ENCODE results near the gene ZBTB17. TPM values are rescaled to one million over a fixed set of nuclear protein-coding genes. Genes with fewer than 3 reads are reported as not detected.

Gene ZBTB17
- total and polyA plus RNA-seq, 2 of the 4 experiments (the other 2 are of a cell fraction), result 26.3 to 58.2 TPM

DNA sequence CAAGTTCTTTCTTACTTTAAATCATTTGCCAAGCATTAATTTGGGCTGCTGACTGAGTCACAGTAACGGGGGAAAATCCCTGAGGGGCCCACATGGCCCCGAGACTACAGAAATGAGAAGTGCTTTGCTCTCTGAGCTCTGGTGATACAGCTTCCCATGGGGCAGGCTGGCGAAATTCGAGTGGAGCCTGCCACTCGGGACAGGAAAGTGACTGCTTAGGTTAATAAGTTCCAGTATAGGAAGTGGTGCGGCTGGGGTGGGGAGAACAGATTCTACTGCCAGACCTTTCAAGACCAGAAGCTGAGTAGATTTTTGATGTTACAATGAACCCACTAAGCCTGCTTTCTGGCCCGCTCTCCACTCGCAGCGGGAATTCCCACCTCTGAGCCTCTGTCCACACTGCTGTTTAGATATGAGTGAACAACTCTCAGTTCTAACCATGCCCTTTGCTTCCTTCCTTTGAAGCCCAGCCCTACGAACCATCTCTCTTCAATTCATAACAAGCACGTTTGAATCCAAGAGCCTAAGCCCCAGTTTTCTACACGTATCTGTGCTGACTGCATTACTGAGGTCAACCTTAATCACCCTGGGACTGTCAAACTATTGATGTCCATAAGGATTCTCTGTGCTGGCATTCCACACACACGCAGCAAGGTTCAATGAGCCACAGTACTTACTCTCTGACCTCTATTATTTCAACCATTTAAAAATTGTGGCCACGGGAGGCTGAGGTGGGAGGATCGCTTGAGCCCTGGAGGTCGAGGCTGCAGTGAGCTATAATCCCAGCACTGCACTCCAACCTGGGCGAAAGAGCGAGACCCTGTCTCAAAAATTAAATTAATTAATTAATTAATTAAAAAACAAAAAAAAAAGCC lies 9.6 kb downstream of the ZBTB17 start:
- Histone ChIP-seq H3K9ac (ENCODE audit: low read depth, low read length) (peak overlapping the region; percentile 40; the same call in 1 of the 2 replicates), H3K23ac (ENCODE audit: low read depth, low read length) (peak overlapping the region; percentile 96), H2BK5ac (ENCODE audit: low read depth, low read length, poor library complexity, severe bottlenecking) (peak overlapping the region; percentile 52), H3K27ac (ENCODE audit: insufficient read depth, low read length) (peak overlapping the region; percentile 21), H3K9me3 (ENCODE audit: control insufficient read depth, insufficient read depth, low read length) (no peaks in the 10 kb centered on the region), H2BK20ac (ENCODE audit: low read depth, low read length) (peak overlapping the region; percentile 35), H2AK9ac (replicated peaks; ENCODE audit: low read depth, low read length, poor library complexity) (peak overlapping the region; percentile 70), H3K14ac (replicated peaks; ENCODE audit: low read depth, low read length) (peak overlapping the region; percentile 92), H4K20me1 (ENCODE audit: insufficient read depth, low read length) (peaks cover 15% of the 10 kb centered on the region; the same call in 1 of the 2 replicates), H3K4me3 (ENCODE audit: insufficient read depth, low read depth, low read length) (no peak overlapping the region), H3K4me1 (ENCODE audit: control insufficient read depth, insufficient read depth, low read length) (peaks cover 15% of the 10 kb centered on the region), H2AFZ (replicated peaks; ENCODE audit: low read length, poor library complexity) (no peak overlapping the region), H3K27me3 (ENCODE audit: control insufficient read depth, insufficient read depth, low read length) (no peaks in the 10 kb centered on the region), H2BK15ac (ENCODE audit: low read depth, low read length) (peak overlapping the region; percentile 48; the same call in 2 of the 3 replicates), H3K36me3 (ENCODE audit: control insufficient read depth, insufficient read depth, low read length) (peaks cover 19% of the 10 kb centered on the region), H4K91ac (ENCODE audit: insufficient read depth, low read depth, low read length) (peak overlapping the region; percentile 81), H2BK120ac (ENCODE audit: low read depth, low read length) (peak overlapping the region; percentile 35), H3K56ac (ENCODE audit: extremely low read depth, insufficient read depth, low read length) (peak overlapping the region; percentile 62), H4K5ac (ENCODE audit: low read depth, low read length) (peak overlapping the region; percentile 22; the same call in 1 of the 2 replicates), H4K8ac (ENCODE audit: low read depth in 2 of 2, low read length in 2 of 2) (peak overlapping the region; percentile 57 to 71), H3K18ac (ENCODE audit: low read depth, low read length) (peak overlapping the region; percentile 7; the same call in 1 of the 2 replicates), H3K9me1 (ENCODE audit: insufficient read depth, low read length) (peaks cover 23% of the 10 kb centered on the region), H2AK5ac (ENCODE audit: low read depth, low read length) (peak overlapping the region; percentile 83), H3K4ac (ENCODE audit: low read depth, low read length) (peak overlapping the region; percentile 64), H3K4me2 (ENCODE audit: low read depth, low read length) (peak overlapping the region; percentile 76), H3K79me1 (ENCODE audit: low read depth in 1 of 2, low read length in 2 of 2) (peaks cover 43 to 81% of the 10 kb centered on the region in 2 experiments)
- TF ChIP-seq NFE2L2 (IDR thresholded peaks at IDR 0.05; ENCODE audit: low read depth, low read length) (no peak), FOS (IDR thresholded peaks at IDR 0.05; ENCODE audit: low read depth, low read length) (peak; percentile 31; the same call in 1 of the 2 replicates), POLR2A (IDR thresholded peaks at IDR 0.05; ENCODE audit: low read depth, low read length) (no peak), MAZ (IDR thresholded peaks at IDR 0.05; ENCODE audit: borderline replicate concordance, low read depth, low read length) (no peak)
- TF ChIP-seq, protein P1, sequence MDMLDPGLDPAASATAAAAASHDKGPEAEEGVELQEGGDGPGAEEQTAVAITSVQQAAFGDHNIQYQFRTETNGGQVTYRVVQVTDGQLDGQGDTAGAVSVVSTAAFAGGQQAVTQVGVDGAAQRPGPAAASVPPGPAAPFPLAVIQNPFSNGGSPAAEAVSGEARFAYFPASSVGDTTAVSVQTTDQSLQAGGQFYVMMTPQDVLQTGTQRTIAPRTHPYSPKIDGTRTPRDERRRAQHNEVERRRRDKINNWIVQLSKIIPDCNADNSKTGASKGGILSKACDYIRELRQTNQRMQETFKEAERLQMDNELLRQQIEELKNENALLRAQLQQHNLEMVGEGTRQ (IDR thresholded peaks at IDR 0.05; ENCODE audit: low read depth, low read length), result peak; percentile 28; the same call in 1 of the 2 replicates
- in situ Hi-C loops (cut with MboI; ENCODE audit: low sequenced_read_pairs) (no loop called here), dilution Hi-C loops (cut with HindIII; ENCODE audit: low sequenced_read_pairs, unreplicated experiment) (no loop called here), intact Hi-C loops (cut with micrococcal nuclease) (no loop called here)
- WGBS, 2 experiments (ENCODE audit: extremely low coverage in 2 of 2, insufficient read length in 1 of 2), result 8% methylated on average over 4 of the region's 18 CpGs; no CpG with 5 or more reads in 1 of the 2 experiments
- DNase-seq (peak; percentile 79), ATAC-seq (ENCODE audit: low read depth) (peak; percentile 78)
- ChIA-PET POLR2A (ENCODE audit: unreplicated experiment) (no interaction called here), CTCF (interaction anchor here (1.1 kb wide), 1 partner anchor 29 kb away, joined by 3 read pairs; no protein-coding TSS in a partner anchor)
- no TSS peak for BruUV-seq (replicated peaks)
